Stimulated activated naive B cell treated with anti-CD40 and anti-IgM and Interleukin-4, amounts not matched to agents 10 μg/mL and 1 μg/mL and 100 μg/mL, for 72 hours (primary cell): Measurements from ENCODE around the gene HOXD9.

Experiments used
- ATAC-seq, 2 donors: fragments of 150-1000 bp; cut with Tn5 transposase; replicated peaks; 2 replicates each; pipeline ENCODE4 v1.10.0; 2021; ENCODE audit warnings: moderate library complexity in 1 of 2
- DNase-seq: peaks from one replicate; pipeline ENCODE4 v3.0.0; 2021
- H3K27ac Mint-ChIP-seq: one replicate; pipeline ENCODE4 v1.8.0; 2022; ENCODE audit warnings: mild to moderate bottlenecking, mixed read lengths
- H3K27me3 Mint-ChIP-seq, 2 donors: one replicate each; pipeline ENCODE4 v1.8.0; 2022; ENCODE audit warnings: mixed read lengths in 2 of 2
- H3K36me3 Mint-ChIP-seq, 2 donors: one replicate each; pipeline ENCODE4 v1.8.0; 2022; ENCODE audit warnings: mixed read lengths in 2 of 2, mild to moderate bottlenecking in 1 of 2
- H3K4me1 Mint-ChIP-seq, 2 donors: one replicate each; pipeline ENCODE4 v1.8.0; 2022; ENCODE audit warnings: mixed read lengths in 2 of 2, mild to moderate bottlenecking in 1 of 2
- H3K4me3 Mint-ChIP-seq, 2 donors: one replicate each; pipeline ENCODE4 v1.8.0; 2022; ENCODE audit warnings: mild to moderate bottlenecking in 2 of 2, mixed read lengths in 2 of 2, moderate library complexity in 1 of 2
- H3K9me3 Mint-ChIP-seq, 2 donors: one replicate each; pipeline ENCODE4 v1.8.0; 2022; ENCODE audit warnings: mixed read lengths in 2 of 2, mild to moderate bottlenecking in 1 of 2

The HOXD9 gene

DNA sequence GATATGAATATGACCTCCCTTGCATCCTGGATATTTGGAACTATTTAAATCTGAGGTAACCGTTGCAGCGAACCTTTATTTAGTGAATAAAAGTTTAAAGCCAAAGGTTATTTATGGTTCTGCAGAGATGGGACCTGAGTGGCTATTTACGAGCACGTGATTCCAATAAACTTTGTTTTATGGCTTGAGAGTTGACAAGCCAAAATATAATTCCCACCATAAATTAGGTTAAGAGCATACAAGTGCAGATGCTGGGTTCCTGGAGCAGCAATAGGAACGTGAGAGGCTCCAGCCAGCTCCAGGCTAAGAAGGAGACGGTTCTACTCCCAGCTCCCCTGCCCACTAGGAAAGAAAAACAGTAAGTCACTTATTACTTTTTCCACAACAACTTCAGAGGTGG lies 23.6 kb downstream of the HOXD9 start:
- ATAC-seq = no peak
- Mint-ChIP-seq H3K36me3 (peaks cover 0 to 4% of the 10 kb centered on the region in 2 donors), H3K4me3 (no peak overlapping the region), H3K27ac (no peak overlapping the region), H3K27me3 (peaks cover 74 to 98% of the 10 kb centered on the region in 2 donors), H3K9me3 (no peaks in the 10 kb centered on the region), H3K4me1 (peaks cover 4 to 10% of the 10 kb centered on the region in 2 donors)
- DNase-seq = no peak

GRCh38 chr2:176146645-176147044 lies 24.1 kb downstream of the HOXD9 start:
- DNase-seq = no peak
- Mint-ChIP-seq H3K27me3 (peaks cover 73 to 98% of the 10 kb centered on the region in 2 donors), H3K4me1 (peaks cover 3 to 11% of the 10 kb centered on the region in 2 donors), H3K36me3 (peaks cover 0 to 4% of the 10 kb centered on the region in 2 donors), H3K9me3 (no peaks in the 10 kb centered on the region), H3K4me3 (no peak overlapping the region), H3K27ac (no peak overlapping the region)
- ATAC-seq = no peak

DNA sequence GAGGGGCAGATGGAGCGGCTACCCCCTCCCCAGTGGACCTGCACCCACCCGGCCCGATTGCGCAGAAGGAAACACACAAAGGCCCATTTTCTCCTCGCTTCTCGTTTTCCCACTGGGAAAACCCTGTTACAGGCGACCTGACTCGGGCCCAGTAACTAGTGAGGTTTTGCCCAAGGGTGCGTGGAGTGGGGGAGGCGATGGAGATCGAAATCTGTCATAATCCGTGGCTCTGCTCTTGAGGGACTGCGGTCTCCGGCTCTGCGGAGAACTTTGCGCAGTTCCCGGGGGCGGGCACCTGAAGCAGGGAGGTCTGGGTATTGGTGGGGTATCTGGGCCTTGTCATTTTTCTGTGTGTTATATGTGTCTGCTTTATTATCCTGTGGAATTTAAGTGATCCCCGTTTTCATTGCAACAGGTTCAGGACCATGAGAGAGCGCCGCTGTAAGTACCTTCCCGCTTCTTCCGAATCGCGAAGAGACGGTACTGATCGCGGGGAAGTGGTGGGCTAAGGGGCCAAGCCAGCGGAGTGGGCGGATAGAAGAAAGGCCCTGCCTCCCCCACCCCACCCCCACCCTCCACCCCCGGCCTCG lies 24.8 kb downstream of the HOXD9 start:
- H3K36me3 Mint-ChIP-seq = peaks cover 0 to 4% of the 10 kb centered on the region in 2 donors
- H3K4me3 Mint-ChIP-seq = no peak overlapping the region
- peaks cover 73 to 98% of the 10 kb centered on the region in 2 donors for H3K27me3 Mint-ChIP-seq

GRCh38 chr2:176147800-176148496 lies 25.4 kb downstream of the HOXD9 start:
- Mint-ChIP-seq H3K36me3 (peaks cover 0 to 4% of the 10 kb centered on the region in 2 donors), H3K4me3 (no peak overlapping the region)
- no peak for ATAC-seq

More for the DNA sequence above, 24.8 kb downstream of the HOXD9 start:
- Mint-ChIP-seq H3K27ac (no peak overlapping the region), H3K4me1 (peaks cover 3 to 11% of the 10 kb centered on the region in 2 donors), H3K9me3 (no peaks in the 10 kb centered on the region)
- no peak for ATAC-seq
- no peak for DNase-seq

DNA sequence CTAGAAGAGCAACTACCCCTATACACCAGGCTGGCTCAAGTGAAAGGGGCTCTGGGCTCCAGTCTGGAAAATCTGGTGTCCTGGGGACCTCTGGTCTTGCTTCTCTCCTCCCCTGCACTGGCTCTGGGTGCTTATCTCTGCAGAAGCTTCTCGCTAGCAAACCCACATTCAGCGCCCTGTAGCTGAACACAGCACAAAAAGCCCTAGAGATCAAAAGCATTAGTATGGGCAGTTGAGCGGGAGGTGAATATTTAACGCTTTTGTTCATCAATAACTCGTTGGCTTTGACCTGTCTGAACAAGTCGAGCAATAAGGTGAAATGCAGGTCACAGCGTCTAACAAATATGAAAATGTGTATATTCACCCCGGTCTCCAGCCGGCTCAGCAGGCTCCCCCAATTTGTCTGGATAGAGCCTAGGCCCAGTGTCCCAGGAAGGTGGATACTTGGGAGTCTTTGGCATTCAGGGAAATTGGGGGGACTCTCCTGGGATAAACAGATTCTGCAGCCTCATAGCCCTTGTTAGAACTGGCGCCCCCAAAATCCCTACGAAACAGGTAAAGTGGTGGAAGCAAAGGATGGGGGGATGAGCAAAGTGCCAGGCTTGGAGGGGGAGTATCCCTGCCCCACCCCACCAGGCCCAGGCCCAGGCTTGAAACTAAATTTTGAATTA lies 26.4 kb downstream of the HOXD9 start:
- H3K36me3 Mint-ChIP-seq = peaks cover 0 to 4% of the 10 kb centered on the region in 2 donors
- DNase-seq (no peak), ATAC-seq (no peak)
- no peak overlapping the region for H3K4me3 Mint-ChIP-seq
- H3K27me3 Mint-ChIP-seq = peaks cover 70 to 96% of the 10 kb centered on the region in 2 donors
- H3K9me3 Mint-ChIP-seq = no peaks in the 10 kb centered on the region
- H3K27ac Mint-ChIP-seq = no peak overlapping the region
- H3K4me1 Mint-ChIP-seq = peaks cover 3 to 11% of the 10 kb centered on the region in 2 donors

More at GRCh38 chr2:176147800-176148496, 25.4 kb downstream of the HOXD9 start:
- no peaks in the 10 kb centered on the region for H3K9me3 Mint-ChIP-seq
- peaks cover 3 to 11% of the 10 kb centered on the region in 2 donors for H3K4me1 Mint-ChIP-seq
- no peak for DNase-seq
- no peak overlapping the region for H3K27ac Mint-ChIP-seq
- H3K27me3 Mint-ChIP-seq = peaks cover 76 to 98% of the 10 kb centered on the region in 2 donors

- no peak overlapping the region for H3K4me3 Mint-ChIP-seq
- peaks cover 72 to 98% of the 10 kb centered on the region in 2 donors for H3K27me3 Mint-ChIP-seq
- H3K36me3 Mint-ChIP-seq = peaks cover 0 to 4% of the 10 kb centered on the region in 2 donors
- ATAC-seq (no peak), DNase-seq (no peak)
- no peaks in the 10 kb centered on the region for H3K9me3 Mint-ChIP-seq
- H3K4me1 Mint-ChIP-seq = peaks cover 3 to 11% of the 10 kb centered on the region in 2 donors
- no peak overlapping the region for H3K27ac Mint-ChIP-seq
Measured at GRCh38 chr2:176149481-176149938, 27.0 kb downstream of the HOXD9 start.

DNA sequence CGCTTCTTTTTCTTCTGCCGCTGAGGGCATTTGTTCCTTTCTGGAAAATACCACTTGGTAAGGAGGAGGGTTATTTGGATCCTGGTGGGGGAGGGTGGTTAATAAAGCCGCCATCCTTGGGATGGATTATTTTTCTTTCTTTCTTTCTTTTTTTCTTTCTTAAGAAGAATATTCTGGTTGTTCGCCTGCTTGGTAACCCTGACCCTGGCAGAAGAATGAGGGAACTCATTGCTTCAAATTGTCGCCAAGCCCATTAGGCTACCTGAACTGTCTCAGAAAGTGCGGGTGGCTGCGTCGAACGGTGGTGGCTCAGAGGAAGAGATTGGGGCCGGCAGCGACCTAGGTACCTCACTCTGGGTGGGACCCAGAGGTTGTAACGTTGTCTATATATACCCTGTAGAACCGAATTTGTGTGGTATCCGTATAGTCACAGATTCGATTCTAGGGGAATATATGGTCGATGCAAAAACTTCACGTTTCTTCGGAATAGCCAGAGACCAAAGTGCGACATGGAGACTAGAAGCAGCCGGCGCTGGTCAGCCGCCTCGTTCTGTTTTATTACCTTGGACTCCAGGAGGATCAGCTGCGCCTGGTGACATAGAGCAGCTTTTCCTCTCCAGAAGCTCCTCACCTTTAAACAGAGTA lies 27.5 kb downstream of the HOXD9 start:
- ATAC-seq = no peak
- no peak for DNase-seq
- Mint-ChIP-seq H3K27ac (no peak overlapping the region), H3K36me3 (peaks cover 0 to 4% of the 10 kb centered on the region in 2 donors), H3K4me1 (peaks cover 3 to 11% of the 10 kb centered on the region in 2 donors), H3K9me3 (no peaks in the 10 kb centered on the region), H3K4me3 (no peak overlapping the region), H3K27me3 (peaks cover 75 to 98% of the 10 kb centered on the region in 2 donors)

- peaks cover 0 to 4% of the 10 kb centered on the region in 2 donors for H3K36me3 Mint-ChIP-seq
- ATAC-seq (no peak), DNase-seq (no peak)
- H3K4me1 Mint-ChIP-seq = peaks cover 3 to 11% of the 10 kb centered on the region in 2 donors
- no peak overlapping the region for H3K27ac Mint-ChIP-seq
- no peak overlapping the region for H3K4me3 Mint-ChIP-seq
- H3K9me3 Mint-ChIP-seq = no peaks in the 10 kb centered on the region
- peaks cover 75 to 98% of the 10 kb centered on the region in 2 donors for H3K27me3 Mint-ChIP-seq
Measured at GRCh38 chr2:176150584-176151441, 28.3 kb downstream of the HOXD9 start.

DNA sequence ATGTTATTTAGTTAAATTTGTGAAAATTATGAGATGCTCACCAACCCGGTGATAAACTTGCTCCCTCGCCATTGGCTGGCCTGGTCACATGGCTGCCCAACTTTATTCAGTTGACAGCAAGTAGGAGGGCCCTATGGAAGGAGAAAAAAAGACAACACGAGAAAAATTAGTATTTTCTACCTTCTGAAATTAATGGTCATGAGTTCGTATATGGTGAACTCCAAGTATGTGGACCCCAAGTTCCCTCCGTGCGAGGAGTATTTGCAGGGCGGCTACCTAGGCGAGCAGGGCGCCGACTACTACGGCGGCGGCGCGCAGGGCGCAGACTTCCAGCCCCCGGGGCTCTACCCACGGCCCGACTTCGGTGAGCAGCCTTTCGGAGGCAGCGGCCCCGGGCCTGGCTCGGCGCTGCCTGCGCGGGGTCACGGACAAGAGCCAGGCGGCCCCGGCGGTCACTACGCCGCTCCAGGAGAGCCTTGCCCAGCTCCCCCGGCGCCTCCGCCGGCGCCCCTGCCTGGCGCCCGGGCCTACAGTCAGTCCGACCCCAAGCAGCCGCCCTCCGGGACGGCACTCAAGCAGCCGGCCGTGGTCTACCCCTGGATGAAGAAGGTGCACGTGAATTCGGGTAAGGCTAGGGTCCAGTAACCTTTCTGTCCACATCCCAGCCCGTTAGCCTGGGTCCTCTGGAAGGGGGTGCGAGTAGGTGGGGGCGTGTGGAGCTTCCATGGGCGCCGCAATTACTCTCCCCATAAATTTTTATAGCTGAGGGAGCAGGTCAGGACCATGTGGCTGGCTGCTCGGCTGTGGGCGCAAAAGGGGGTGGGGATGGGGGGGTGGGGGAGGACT lies 29.1 kb downstream of the HOXD9 start, which contains the start of gene HOXD4:
Gene HOXD4 (plus strand): TSS at position 109 of the 846 bp plus-strand sequence. CDS start 84 bp downstream, at position 193.
- no peak within 1 kb of the TSS for H3K4me3 Mint-ChIP-seq
- DNase-seq = no peak
- no peak within 1 kb of the TSS for H3K27ac Mint-ChIP-seq
- peaks cover 71 to 98% of the 10 kb centered on the region in 2 donors for H3K27me3 Mint-ChIP-seq
- H3K36me3 Mint-ChIP-seq = peaks cover 0 to 4% of the 10 kb centered on the region in 2 donors
- ATAC-seq = no peak
- H3K9me3 Mint-ChIP-seq = no peaks in the 10 kb centered on the region
- peaks cover 3 to 11% of the 10 kb centered on the region in 2 donors for H3K4me1 Mint-ChIP-seq

DNA sequence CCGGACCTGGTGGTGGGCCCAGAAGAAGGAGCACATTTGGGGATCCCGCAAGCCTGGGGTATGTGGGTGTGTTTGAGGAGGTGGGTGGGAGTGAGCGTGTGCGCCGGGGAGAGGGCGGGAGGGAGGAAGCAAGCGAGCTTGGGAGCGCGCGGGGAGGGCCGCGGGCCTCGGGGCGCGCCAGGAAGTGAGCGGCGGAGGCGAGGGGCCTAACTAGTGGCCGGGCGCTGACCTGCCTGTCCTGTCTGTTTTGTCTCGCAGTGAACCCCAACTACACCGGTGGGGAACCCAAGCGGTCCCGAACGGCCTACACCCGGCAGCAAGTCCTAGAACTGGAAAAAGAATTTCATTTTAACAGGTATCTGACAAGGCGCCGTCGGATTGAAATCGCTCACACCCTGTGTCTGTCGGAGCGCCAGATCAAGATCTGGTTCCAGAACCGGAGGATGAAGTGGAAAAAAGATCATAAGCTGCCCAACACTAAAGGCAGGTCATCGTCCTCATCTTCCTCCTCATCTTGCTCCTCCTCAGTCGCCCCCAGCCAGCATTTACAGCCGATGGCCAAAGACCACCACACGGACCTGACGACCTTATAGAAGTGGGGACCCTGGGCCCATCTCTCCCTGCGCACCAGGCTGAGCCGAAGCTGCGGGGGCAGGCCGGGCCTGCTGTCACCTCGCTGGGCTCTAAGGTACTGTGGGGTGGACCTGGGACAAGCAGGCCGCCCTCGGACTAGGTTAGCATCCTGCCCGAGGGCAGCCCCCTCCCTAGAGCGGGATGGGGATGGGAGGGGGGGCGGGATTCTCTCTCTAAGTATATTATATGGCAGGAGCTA lies 30.0 kb downstream of the HOXD9 start:
- Mint-ChIP-seq H3K4me1 (peaks cover 6 to 15% of the 10 kb centered on the region in 2 donors), H3K27me3 (peaks cover 68 to 97% of the 10 kb centered on the region in 2 donors), H3K4me3 (no peak overlapping the region), H3K27ac (no peak overlapping the region), H3K9me3 (peaks cover 0 to 3% of the 10 kb centered on the region in 2 donors), H3K36me3 (peaks cover 0 to 7% of the 10 kb centered on the region in 2 donors)
- no peak for DNase-seq
- ATAC-seq = no peak

DNA sequence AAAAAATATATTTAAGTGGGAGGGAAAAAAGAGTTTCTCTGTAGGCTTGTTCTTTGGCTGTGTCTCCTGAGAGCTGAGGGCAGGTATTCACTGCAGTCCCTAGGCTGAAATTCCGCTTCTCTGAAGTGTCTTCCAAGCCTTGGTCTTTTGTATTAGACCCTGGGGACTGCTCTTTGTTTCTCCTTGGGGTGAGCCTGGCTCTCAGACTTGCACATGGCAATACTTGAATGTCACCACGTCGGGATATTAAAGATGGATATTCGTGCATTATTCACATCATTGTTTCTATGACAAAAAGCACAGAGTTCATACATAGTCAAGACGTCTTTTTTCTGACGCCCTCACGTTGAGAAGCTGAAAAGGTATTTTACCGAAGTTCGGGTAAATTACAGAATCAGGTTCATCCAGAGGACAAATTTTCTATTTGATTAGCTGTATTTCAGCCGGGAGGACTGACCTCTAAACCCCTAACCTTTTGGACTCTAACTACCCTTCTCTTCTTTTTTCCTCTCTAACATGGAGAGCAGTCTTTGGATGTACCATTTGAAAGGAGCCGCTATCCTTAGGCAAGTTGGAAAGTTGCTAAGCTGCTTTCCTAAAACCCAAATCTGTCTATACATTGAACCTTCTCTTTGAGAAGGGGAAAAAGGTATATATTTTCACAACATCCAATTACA lies 32.2 kb downstream of the HOXD9 start:
- Mint-ChIP-seq H3K27ac (no peak overlapping the region), H3K4me1 (peaks cover 8 to 17% of the 10 kb centered on the region in 2 donors), H3K36me3 (peaks cover 0 to 8% of the 10 kb centered on the region in 2 donors), H3K4me3 (no peak overlapping the region), H3K9me3 (peaks cover 0 to 4% of the 10 kb centered on the region in 2 donors), H3K27me3 (peaks cover 58 to 92% of the 10 kb centered on the region in 2 donors)
- DNase-seq (no peak), ATAC-seq (no peak)
